ENCODE data around the gene VOPP1. TPM values are rescaled to one million over a fixed set of nuclear protein-coding genes. Genes with fewer than 3 reads are reported as not detected.

Gene VOPP1
- polyA plus RNA-seq, 3 donors = 11.3 to 34.0 (median 27.9) TPM

DNA sequence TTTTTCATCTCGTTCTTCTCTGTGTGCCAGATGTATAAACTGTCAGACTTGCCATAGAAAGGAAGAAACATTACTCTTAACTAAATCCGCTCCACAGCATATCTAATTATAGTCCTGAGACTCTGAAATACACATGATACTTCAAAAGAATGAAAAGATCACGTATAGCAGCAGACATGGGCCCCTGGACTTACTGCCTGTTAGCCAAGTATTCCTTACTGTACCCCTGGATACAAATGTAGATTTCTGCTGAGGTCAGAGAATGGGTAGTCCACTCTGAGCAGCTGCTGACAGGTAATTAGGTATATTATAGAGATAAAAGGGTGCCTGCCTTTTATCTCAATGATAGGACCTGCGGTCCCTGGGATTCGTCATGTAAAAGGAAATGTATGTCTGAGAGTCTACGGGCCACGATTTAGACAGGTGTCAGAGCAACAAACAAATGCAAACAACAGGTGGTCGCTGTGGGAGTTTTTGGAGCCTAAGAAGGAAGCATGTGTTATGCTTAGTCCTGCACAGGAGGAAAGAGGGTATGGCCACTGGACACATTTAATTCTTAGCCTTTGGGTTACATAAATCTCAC is 69.4 kb downstream of the VOPP1 start:
- H3K27ac ChIP-seq (ENCODE audit: low read depth, low read length) = no peak overlapping the region
- WGBS, 3 donors = 71 to 89% (median 84%) methylated on average over 8 of the region's 8 CpGs

DNA sequence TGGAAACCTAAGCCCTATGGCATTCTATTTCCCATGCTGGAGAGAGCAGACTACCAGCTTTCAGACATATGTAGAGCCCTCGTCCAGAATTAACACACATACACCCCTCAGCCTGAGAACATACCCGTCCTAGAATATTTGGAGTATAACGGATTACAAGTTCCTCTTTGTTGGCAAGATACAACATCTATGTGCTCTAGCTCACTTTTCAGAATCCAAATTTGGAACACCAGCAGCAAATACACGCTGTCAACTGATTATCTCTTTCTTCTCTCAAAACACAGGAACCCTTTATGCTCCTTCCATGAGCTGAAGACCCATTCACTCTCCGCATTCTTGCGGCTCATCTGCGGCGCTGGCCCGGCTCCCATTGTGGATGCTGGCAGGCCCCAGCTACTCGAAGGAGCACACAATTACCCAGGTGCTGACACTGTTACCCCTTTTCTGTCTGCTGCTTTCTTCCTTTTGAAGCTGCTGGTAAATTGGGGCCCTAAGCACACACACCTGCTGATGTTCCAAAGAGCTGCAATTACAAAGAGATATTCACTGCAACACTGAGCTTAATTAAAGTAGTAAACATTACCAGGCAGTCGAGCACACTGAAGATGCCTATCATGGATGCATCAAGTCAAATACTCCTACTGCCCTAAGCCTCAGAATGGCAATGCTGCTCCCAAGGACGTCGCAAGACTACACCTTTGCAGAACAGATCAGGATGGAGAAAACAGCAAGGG is 70.0 kb downstream of the VOPP1 start:
- H3K27ac ChIP-seq (ENCODE audit: low read depth, low read length) = no peak overlapping the region
- 86 to 89% (median 87%) methylated on average over 13 of the region's 13 CpGs for WGBS, 3 donors

GRCh38 chr7:55501611-55502010 is 70.7 kb downstream of the VOPP1 start:
- H3K27ac ChIP-seq (ENCODE audit: low read depth, low read length) = no peak overlapping the region
- WGBS, 3 donors = 55 to 67% (median 66%) methylated on average over 3 of the region's 3 CpGs

DNA sequence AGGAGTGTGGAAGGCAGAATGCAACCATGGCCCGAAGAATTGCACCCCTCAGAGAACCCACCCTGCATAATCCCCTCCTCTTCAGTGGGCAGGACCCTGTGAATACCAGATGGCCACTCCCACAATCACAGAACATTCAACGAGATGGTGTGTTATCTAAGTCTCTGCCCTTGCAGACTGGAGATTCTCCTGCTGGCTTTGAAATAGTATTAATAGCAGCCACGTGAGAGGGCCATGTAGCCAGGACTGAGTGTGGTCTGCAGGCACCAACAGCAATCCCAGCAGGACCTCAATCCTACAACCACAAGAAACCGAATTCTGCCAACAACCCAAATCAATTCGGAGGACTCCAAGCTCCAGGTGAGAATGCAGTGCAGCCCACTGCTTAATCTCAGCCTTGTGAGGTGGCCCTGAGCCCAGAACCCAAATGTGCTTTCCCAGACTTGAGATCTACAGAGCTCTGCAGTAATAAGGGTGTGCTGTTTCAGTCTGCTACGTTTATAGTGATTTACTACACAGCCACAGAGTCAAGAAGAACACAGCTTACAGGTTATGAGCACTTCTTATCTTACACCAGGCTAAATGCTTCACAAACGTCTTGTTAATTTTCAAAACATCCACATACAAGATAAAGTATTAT is 72.1 kb downstream of the VOPP1 start:
- H3K27ac ChIP-seq (ENCODE audit: low read depth, low read length) = no peak overlapping the region
- WGBS, 3 donors = 77 to 82% (median 82%) methylated on average over 7 of the region's 7 CpGs

GRCh38 chr7:55499591-55499990 is 72.7 kb downstream of the VOPP1 start:
- WGBS, 3 donors = 93 to 94% (median 94%) methylated on average over 12 of the region's 12 CpGs
- H3K27ac ChIP-seq (ENCODE audit: low read depth, low read length) = no peak overlapping the region

DNA sequence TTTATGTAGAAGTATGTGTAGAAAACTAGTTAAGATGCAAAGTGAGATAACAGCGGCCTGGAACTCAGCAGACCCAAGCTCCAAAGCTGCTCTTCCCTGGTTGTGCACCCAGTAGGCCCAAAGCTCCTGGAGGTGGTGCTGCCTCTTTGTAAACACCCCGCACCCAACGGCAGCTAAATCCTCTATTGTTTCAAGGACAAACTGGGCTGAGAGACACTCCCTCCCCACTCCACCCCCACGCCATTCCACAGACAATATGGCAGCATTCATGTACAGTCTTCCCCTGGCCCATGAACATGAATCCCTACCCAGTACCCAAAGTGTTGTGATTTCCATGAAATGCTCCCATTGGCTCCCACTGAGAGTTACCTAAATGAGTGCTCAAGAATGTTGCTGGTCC is 73.5 kb downstream of the VOPP1 start:
- no peak overlapping the region for H3K27ac ChIP-seq (ENCODE audit: low read depth, low read length)
- WGBS, 3 donors = 80 to 95% (median 94%) methylated on average over 4 of the region's 4 CpGs

DNA sequence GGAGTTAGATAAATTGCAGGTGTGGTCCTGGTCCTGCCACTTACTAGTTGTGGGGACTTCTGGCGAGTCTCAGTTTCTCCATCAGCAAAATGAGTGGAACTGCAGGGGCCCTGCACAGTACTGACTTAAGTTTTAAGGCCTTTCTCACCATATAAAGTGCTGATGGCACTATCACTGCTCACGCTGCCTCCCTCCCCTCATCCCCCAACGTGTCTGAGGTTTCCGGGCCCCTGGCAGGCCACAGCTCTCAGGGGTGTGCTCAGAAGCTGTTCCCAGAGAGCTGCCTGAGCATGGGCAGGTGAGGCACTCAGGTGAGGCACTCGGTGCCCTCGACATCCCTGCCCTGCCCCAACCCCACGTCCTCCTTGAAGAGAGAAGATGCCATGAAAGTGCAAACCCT is 74.2 kb downstream of the VOPP1 start:
- 87 to 94% (median 88%) methylated on average over 7 of the region's 7 CpGs for WGBS, 3 donors
- no peak overlapping the region for H3K27ac ChIP-seq (ENCODE audit: low read depth, low read length)

GRCh38 chr7:55497521-55497920 is 74.8 kb downstream of the VOPP1 start:
- WGBS, 3 donors = 97 to 100% (median 97%) methylated on average over 7 of the region's 7 CpGs
- H3K27ac ChIP-seq (ENCODE audit: low read depth, low read length) = no peak overlapping the region

DNA sequence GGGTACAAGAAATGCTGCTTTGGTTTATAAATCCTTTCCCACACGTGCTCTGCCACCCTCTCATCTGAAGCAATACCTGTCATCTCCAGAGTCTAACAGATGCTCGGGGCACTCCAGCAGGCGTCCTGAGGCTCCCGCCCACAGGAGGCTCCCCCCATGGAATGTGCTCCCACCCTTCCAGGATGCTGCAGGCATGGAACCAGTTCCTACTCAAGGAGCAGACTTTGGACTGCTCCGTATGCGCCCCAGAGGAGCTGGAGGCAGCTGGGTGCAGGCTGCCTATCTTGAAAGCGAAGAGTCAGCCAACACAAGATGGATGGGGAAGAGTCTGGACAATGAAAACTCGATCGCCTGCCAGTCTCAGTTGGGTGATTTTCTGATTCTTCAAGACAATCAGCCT is 75.4 kb downstream of the VOPP1 start:
- H3K27ac ChIP-seq (ENCODE audit: low read depth, low read length) = no peak overlapping the region
- 94 to 96% (median 95%) methylated on average over 9 of the region's 9 CpGs for WGBS, 3 donors

- H3K27ac ChIP-seq (ENCODE audit: low read depth, low read length) = no peak overlapping the region
- 91 to 96% (median 92%) methylated on average over 5 of the region's 5 CpGs for WGBS, 3 donors
Measured at GRCh38 chr7:55494951-55495350, 77.4 kb downstream of the VOPP1 start.

DNA sequence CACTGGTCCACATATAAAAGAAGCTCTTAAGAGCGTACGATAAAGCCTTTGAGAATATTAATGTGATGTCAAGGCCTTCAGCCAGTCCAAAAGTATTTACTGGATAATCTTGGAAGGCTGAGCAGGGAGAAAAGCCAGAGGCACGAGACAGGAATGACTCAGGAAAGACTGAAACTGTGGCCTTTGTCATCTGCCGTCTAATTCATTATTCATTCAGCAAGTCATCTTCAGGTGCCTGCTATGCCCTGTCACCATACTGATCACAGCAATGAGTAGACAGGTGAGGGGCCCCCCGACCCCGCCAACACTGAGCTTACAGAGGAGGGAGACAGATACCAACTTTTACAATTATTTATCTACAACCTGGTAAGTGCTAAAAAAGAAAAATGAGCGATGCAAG is 78.9 kb downstream of the VOPP1 start:
- WGBS, 3 donors = 79 to 89% (median 79%) methylated on average over 7 of the region's 7 CpGs
- no peak overlapping the region for H3K27ac ChIP-seq (ENCODE audit: low read depth, low read length)

GRCh38 chr7:55491346-55491745 is 81.0 kb downstream of the VOPP1 start:
- WGBS, 3 donors = 97 to 100% (median 98%) methylated on average over 5 of the region's 5 CpGs
- H3K27ac ChIP-seq (ENCODE audit: low read depth, low read length) = no peak overlapping the region

GRCh38 chr7:55490099-55490498 is 82.2 kb downstream of the VOPP1 start:
- H3K27ac ChIP-seq (ENCODE audit: low read depth, low read length) = no peak overlapping the region
- 94 to 99% (median 98%) methylated on average over 5 of the region's 5 CpGs for WGBS, 3 donors

GRCh38 chr7:55489552-55489951 is 82.8 kb downstream of the VOPP1 start:
- no peak overlapping the region for H3K27ac ChIP-seq (ENCODE audit: low read depth, low read length)
- 91 to 97% (median 95%) methylated on average over 6 of the region's 6 CpGs for WGBS, 3 donors

DNA sequence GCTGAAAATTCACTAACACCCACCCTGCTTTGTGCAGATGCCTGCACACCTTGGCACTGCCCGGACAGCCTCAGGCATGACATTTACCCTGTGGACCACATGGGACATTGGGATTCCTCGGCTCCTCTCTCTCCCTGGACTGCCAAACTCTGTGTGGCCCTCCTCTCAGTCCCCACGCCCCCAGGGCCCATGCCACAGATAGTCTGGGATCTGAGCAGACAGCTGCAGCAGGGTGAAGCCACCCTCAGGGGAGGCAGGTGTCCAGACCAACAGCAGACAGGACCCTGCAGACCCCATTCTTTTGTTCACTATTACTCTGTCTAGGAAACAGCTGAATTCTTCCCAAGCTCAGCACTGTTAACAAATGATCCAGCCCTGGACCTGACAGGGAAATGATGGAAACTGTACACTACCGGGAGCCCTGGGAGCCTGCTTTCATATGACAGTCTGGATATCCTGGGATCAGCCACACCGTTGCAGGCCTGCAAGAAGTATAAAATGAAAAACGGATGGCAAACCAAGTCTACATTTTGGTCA is 83.4 kb downstream of the VOPP1 start:
- WGBS, 3 donors = 92 to 96% (median 94%) methylated on average over 6 of the region's 6 CpGs
- H3K27ac ChIP-seq (ENCODE audit: low read depth, low read length) = no peak overlapping the region

GRCh38 chr7:55488216-55488615 is 84.1 kb downstream of the VOPP1 start:
- no peak overlapping the region for H3K27ac ChIP-seq (ENCODE audit: low read depth, low read length)
- 63 to 90% (median 76%) methylated on average over 6 of the region's 6 CpGs for WGBS, 3 donors

DNA sequence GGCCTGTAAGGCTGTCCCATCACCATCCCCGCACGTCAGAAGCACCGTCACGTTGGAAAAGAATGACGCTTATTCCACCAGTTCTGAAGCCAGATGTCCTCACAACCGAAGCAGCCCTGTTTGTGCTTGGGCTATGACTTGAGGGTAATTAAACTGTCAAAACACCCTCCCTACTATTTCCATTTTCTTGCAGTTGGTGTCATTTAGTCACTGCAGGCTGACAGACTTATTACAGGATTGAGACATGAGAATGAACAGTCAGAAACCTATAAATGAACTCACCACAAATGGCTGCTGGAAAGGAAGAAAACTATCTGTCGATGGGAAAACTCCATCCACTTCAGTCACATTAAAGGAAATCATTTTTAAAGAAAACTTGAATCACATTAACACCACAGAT is 85.3 kb downstream of the VOPP1 start:
- H3K27ac ChIP-seq (ENCODE audit: low read depth, low read length) = no peak overlapping the region
- 95% methylated on average over 7 of the region's 7 CpGs for WGBS, 3 donors

- H3K27ac ChIP-seq (ENCODE audit: low read depth, low read length) = no peak overlapping the region
- WGBS, 3 donors = 73 to 88% (median 80%) methylated on average over 5 of the region's 5 CpGs
Measured at GRCh38 chr7:55486192-55486590, 86.1 kb downstream of the VOPP1 start.

- 90 to 93% (median 91%) methylated on average over 28 of the region's 28 CpGs for WGBS, 3 donors
- H3K27ac ChIP-seq (ENCODE audit: low read depth, low read length) = no peak overlapping the region
Measured at GRCh38 chr7:55485501-55486191, 86.7 kb downstream of the VOPP1 start.

All from adipose tissue (tissue), 3 donors.